ENCODE measurements around the gene CLEC19A.

Gene CLEC19A

DNA sequence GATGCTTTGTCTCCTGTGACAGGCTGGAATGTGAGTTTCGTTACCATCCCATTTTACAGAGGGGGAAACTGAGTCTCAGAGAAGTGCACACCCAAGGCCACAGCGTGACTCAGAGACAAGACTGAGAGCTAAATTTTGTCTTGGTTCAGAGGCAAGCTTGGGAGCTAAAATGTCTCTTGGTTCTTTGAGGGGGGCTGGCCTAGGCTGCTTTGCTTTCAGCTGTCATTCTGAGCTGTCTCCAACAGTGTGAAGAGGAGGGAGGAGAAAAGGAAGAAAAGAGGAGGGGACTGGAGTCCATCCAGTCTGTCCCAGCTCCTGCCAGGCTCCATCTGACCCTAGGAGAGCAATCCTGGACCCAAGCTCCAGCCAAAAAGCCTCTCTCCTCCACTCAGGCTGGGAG lies at the start of gene CLEC19A:
CLEC19A (plus strand) TSS at position 301 of the 400 bp plus-strand sequence. CDS start 121 bp downstream, outside the sequence.
- no peak for DNase-seq

DNA sequence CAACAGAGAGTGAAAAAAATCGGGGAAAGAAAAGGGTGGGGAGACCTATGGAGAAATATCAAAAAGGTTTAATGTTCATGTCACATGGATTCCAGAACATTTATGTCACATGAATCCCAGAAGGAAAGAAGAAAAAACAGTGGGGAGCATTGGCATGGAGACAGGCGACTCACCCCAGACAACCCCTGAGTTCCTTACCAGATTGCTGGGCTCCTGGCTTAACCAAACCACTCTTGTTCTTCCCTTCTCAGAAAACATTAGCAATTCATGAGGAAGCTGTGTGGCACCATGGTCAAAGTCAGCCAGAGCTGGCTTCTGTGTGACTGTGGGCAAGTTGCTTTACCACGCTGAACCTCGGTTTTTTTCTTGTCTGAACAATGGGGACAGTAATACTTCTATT lies 49.6 kb upstream of the CLEC19A start:
- no peak for DNase-seq

DNA sequence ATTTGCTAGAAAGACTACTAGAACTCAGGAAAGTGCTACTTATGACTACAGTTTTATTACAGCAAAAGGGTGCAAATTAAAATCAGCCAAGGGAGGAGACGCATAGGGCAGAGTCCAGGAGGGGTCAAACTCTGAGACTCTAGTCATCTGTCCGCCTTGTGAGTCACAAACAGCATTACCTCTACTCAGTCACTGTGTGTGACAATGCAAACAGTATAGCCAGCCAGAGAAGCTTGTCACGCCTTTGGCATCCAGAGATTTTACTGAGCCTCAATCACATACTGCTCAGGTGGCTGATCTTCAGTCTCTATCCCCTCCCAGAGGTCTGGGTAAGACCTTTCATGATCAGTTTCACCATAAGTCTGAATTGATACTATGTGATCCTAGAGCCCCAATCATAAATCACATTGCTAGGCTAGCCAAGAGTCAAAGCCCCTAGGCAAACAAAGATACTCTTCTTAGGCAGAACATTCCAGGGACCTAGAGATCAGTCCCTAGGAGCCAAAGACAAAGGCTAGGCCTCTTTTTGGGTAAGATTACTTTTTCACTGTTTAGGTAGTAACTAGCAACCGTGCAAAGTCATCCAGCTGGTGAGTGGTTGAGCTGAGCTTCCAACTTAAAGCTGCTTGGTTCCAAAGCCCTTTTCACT lies 48.8 kb upstream of the CLEC19A start:
- no peak for DNase-seq

DNA sequence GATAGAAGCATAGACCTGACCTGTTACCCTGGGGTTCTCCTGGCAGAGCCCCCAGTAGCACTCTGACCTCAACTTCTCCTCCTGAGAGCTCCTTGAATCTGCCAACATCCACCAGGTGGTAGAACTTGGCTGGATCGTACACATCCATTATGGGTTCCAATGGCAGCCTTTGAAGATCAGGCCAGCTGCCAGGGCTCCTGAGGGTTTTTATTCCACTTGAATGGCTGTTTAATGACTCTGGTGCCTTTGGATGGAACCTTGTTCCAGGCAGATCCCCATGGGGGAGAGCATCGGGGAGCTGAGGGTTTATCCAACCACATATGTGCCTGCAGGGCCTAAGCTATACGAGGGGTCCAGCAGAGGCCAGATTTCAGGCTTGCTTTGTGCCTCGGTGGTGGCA lies 47.1 kb upstream of the CLEC19A start:
- DNase-seq = no peak

DNA sequence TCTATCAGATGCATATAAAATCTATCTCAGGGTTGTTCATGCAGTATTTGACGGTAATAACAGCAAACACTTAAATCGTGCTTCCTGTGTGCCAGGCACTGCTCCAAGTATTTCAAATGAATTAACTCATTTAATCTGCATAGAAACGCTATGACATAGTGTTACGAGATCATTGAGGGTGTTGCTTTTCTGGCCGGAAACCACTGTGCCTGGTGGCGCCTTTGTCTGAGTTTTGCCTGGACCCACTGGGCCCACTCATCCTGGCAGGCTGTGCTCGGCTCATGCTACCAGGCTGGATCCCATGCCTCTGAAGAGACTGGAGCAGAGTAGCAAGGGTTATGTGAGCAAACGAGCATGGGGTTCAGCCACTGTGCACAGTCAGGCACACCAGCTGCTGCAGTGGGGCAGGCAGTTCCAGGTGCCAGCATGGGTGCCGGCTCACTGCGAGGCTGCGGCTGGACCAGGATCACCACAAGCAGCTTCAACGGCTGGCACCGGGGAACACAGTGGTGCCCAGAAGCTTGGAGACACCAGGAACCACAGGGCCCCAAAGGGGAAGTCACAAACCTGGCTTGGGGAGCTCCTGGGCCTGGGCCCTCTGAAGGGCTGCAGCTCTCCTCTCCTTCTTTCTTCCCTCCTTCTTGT lies 45.9 kb upstream of the CLEC19A start:
- no peak for DNase-seq

DNA sequence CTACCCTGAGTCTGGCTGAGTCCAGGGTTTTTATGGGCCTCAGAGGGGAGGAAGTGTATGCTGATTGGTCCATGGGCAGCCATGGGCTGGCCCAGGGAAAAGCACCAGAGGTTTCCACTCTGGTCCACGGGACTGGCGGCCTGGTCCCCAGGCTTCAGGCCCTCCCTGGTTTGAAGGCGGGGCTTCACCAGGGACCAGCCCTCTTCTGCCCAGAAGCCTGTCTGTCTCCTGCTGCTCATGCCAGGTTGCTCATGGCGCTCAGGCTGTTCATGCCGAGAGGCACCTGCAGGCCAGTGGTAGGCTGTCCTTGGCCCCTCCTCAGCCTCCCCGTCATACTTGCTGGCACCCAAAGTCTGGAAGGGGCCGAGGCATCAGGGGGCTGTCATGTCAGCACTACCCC lies 45.0 kb upstream of the CLEC19A start:
- DNase-seq = no peak

DNA sequence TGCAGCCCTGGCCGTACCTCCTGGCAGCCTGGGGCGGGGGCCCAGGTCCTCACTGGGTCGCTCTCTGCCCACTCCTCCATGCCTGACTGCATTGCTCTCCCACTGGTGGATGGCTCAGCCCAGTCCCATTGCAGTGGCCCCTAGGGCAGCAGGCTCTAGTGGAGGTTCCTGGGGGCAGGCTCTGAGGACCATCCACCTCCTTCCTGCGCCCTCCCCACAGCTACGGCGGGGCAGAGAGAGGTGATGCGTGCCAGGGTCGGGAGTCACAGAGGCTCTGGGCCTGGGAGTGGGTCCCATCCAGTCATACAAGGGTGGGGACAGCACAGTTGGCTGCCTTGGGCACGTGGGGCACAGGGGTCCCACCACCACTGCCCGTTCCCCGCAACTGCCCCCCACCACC lies 44.0 kb upstream of the CLEC19A start:
- DNase-seq = no peak

DNA sequence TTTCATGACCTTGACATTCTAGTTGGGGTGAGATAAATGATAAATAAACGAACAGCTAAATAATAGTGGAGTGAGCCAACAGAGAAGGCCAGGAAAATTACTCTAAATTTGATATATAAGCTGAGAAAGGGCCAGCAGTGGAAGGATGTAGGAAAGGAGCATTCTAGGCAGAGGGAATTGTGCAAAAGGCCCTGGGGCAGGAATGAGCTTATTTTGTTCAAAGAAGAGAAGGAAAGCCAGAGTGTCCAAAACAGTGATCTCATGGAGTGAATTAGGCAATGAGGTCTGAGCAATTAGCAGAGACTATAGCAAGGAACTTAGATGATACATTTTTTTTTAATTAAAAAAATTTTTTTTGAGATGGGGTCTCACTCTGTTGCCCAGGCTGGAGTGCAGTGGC lies 43.3 kb upstream of the CLEC19A start:
- no peak for DNase-seq

DNA sequence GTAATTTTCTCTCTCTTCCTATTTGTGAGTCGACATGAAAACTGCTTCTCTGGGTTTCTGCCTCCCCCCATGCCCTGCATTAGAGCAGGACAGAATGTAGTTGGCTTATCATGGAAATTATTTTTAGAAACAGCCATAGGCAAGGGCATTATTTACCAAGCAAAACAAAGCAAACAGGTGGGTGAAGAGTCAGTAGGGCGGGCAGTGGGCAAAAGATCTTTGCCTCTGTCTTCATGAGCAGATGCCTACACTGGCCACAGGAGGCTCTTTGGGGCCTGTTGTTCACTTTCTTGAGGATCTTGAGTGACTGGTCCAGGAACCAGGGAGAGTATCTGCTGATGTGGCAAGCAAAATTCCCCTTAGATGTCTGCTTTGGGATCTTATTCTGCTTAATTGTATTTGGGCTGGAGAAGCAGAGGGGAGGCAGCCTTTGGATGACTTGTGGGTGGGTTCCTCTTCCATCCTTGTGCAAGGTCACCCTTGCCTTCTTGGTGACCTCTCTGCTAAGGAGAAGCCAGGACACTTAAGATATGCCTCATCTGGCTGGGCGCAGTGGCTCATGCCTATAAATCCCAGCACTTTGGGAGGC lies 42.5 kb upstream of the CLEC19A start:
- no peak for DNase-seq

DNA sequence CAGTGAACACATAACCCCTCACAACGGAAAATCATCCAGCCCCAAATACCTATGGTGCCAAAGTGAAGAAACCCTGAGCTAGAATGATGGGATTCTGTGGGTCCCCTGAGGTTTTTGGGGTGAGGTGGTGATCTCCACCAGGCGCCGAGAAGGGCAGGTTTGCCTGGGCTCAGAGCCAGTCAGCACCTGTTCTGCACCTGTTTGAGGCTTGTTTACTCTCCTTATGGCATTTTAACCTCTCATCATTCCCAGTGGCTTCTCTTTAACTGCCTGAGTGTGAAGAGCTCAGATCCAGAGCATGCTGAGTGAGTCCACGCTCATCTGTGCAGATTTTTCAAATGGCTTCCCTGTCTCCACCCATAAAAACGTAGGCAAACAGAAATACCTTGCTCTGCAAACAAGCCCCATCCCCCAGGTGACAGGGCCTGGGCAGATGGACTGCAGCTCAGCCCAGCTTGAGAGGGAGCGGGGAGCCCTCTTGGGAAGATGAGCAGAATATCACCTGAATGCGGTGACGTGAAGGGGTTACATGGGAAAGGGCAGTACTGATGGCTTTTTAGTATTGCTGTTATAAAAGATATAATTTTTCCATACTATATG lies 40.1 kb upstream of the CLEC19A start:
- DNase-seq = no peak

DNA sequence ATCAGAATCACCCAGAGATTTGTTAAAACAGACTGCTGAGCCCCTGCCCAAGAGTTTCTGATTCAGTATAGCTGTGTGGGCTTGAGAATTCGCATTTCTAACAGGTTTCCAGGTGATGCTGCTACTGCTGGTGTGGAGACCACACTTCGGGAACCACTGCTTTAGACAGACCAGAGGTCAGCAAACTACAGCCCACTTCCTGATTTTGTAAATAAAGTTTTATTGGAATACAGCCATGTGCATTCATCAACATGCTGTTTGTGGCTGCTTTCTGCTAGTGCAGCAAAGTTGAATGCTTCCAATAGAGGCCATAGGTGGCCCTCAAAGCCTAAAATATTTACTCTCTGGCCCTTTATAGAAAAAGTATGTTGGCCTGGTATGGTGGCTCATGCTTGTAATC lies 32.6 kb upstream of the CLEC19A start:
- DNase-seq = no peak

DNA sequence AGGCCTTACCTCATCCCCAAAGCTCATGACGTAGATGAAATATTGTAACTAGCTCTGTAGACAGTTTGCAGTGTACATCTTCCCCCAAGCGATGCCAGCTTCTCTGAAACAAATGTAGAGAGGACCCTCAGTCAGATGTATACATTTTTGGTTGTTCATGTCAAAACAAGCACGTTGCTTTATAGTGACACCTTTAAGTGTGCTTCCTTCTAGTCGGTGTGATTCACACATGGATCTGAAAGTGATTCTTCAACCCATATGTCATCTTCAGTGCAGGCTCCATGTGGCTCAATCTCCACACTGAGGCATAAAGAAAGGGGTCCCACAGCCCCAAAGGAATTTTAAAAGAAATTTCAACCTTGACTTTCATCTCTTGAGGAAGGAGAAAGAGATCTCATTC lies 30.9 kb upstream of the CLEC19A start:
- DNase-seq = no peak

DNA sequence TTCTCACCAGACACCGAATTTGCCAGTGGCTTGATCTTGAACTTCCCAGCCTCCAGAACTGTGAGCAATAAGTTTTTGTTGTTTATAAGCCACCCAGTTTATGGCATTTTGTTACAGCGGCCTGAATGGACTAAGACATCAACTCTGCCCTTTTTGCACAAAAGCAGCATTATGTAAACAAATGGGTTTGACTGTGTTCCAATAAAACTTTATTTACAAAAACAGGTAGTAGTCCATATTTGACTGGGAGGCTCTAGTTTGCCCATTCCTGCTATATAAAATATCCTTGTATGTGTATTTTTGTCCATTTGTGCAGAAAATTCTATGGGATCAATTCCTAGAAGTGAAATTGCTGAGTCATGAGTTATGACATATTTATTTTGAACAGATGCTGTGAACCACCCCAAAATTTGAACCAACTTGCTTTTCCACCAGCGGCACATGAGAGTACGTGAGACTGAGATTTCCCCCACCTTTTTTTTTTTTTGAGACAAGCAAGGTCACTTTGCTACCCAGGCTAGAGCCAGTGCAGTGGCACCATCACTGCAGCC lies 21.3 kb upstream of the CLEC19A start:
- no peak for DNase-seq

DNA sequence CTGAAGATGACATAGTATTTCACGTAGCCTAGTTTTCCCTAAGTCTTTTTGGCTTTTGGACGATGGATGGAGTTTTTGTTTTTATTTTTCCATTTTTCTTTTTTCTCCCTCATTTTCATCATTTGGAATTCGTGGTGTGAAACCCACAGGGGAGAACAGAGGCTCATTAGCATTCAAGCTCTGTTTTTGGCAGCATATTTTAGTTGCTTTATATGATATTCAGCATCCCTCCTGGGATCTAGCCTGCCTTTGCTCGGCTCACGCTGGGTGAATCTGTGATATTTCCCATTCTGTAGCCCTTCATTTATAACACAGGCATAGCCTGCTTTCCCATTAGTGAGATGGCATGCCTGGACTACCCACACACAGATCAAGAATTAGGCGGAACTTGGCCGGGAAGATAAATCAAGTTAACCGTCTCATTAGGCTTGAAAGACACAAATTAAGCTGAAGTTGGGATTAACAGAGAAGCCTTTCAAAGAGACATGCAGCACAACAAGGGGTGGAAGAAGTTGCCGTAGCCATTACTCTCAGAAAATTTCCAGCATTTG lies 20.1 kb upstream of the CLEC19A start:
- no peak for DNase-seq

DNA sequence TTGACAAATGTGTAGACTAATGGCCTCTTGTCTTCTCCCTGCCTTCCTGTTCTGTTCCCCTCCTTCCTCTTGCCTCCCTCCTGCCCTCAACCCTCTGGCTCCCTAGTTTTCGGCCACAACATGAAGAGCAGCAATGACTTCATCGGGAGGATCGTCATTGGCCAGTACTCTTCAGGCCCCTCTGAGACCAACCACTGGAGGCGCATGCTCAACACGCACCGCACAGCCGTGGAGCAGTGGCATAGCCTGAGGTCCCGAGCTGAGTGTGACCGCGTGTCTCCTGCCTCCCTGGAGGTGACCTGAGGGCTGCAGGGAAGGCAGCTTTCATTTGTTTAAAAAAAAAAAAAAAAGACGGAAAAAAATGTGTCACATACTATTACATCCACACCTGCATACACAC lies 18.8 kb upstream of the CLEC19A start:
- no peak for DNase-seq

DNA sequence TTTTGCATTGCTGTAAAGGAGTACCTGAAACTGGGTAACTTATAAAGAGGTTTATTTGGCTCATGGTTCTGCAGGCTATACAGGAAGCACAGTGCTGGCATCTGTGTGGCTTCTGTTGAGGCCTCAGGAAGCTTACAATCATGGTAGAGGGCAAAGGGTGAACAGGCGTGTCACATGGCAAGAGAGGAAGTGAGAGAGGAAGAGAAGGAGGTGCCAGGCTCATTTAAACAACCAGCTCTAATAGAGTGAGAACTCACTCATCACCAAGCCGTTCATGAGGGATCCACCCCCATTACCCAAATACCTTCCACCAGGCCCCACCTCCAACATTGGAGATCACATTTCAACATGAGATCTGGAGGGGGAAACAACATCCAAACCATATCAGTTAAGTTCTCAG lies 16.4 kb upstream of the CLEC19A start:
- DNase-seq = no peak

DNA sequence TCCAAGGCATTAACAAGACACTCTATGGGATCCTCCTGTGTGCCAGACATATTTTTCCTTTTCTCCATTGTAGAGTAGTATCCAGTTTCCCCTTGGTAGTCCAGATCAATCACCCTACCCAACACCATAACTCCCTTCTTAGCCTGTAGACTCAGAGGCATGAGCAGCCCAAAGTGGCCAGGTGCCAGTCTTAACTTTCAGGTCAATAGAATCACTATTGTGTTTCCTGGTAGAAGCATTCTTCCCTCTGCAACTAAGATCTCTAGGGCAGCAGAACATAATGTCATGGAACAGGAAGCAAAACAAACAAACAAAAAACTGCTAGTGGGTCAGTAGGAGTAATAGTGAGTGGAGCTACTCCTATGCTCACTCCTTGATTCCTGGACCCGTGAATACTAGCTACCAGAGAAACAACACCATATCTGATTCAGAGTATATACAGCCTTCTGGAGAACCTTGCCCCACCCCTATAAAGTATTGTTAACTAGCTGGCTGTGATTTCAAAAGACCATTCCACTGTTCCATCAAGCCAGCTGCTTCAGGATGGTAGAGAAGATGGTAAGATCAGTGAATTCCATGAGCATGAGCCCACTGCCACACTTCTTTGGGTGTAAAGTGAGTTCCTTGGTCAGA lies 11.2 kb upstream of the CLEC19A start:
- no peak for DNase-seq

DNA sequence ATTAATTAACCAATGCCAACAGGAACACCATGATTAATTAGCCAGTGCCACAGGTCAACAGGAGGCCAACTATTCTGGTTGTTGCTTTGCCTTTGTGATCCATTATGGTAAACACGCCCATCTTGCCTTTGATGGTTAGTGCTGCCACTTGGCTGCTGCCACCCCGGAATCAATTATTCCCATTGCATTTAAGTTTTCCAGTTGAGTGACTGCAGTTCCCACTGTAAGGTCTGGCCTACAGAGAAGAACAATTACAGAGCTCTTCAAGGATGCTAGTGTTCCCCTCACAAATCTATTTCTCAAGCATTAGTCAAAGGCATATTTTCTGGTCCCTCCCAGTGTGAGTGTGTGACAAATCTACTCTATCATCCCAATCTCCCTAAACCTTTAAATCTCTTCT lies 7.1 kb upstream of the CLEC19A start:
- DNase-seq = no peak

DNA sequence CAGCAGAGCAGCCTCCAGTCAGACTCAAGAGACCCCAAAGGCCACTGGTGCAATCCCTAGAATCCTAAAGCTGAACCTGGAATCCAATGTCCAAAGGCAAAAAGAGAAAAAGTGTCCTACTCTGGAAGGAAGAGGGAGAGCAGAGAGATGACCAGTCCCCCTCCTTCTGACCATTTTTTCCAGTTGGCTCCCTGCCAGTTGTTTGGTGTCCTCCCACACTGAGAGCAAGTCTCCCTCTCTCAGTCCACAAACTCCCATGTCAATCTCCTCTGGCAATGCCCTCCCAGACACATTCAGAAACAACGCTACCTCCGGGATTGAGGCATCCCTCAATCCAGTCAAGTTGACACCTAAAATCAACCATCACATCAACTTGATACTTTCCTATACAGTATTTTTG lies 4.3 kb upstream of the CLEC19A start:
- no peak for DNase-seq

DNA sequence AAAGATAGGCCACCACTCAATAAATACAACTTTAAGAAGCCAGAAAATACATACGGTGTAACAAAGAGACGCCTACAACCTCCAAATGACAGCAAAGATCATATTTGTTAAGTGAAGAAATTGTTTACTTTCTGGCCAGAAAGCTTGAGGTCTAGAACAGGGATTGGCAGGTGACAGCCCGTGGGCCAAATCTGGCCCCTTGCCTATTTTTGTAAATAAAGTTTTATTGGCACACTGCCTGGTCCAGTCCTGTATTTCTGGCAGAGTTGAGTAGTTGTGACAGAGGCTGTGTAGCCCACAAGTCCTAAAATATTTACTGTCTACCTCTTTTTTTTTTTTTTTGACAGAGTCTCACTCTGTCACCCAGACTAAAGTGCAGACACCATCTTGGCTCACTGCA lies 3.4 kb upstream of the CLEC19A start:
- no peak for DNase-seq

DNA sequence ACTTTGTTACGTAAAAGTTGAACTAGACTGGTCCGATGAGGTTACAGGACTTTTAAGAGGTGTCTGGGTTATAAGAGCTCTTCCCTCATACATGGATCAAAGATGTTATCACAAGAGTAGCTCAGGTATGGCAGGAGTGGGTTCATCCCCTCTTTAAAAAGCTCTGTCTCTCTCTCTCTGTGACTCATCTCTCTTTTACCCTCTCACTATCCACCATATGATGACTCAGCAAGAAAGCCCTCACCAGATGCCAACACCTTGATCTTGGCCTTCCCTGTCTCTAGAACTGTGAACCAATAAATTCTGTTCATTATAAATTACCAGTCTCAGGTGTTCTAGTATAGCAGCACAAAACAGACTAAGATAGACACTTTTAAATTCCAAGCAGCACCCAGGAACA lies 1.9 kb upstream of the CLEC19A start:
- DNase-seq = no peak

DNA sequence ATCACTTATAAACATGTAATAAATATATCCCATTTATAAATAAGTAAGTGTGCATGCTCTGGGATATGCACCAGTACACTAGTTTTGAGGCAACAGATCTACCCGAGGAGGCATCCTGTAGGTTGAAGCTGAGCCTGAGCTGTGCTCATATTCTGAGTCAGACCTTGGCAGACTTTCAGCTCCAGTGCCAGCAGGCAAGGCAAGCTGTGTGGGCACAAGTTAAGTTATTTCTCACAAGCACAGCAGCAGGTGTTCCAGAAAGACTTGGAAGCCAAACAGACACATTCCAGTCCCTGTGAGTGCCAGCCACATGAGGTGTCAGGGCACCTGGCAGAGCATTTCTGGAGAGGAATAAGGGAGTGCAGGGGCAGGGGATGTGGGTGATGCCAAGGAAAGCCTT lies 1.3 kb upstream of the CLEC19A start:
- no peak for DNase-seq

DNA sequence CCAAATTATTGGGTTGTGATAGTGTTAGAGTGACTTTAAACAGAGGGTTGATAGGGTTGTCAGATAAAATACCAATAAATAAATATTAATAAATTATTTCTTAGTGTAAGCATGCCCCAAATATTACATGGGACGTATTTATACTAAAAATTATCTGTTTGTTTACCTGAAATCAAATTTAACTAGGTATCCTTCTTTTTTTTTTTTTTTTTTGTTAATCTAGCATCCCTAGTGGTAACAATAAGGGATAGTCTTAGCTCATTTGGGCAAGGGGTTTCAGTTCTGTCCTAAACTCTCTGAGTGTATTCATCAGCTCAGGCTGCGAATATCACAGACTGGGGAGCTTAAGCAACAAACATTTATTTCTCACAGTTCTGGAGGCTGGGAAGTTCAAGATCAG lies 1.3 kb downstream of the CLEC19A start:
- no peak for DNase-seq
